ENCODE results near the gene KIF15.

DNA sequence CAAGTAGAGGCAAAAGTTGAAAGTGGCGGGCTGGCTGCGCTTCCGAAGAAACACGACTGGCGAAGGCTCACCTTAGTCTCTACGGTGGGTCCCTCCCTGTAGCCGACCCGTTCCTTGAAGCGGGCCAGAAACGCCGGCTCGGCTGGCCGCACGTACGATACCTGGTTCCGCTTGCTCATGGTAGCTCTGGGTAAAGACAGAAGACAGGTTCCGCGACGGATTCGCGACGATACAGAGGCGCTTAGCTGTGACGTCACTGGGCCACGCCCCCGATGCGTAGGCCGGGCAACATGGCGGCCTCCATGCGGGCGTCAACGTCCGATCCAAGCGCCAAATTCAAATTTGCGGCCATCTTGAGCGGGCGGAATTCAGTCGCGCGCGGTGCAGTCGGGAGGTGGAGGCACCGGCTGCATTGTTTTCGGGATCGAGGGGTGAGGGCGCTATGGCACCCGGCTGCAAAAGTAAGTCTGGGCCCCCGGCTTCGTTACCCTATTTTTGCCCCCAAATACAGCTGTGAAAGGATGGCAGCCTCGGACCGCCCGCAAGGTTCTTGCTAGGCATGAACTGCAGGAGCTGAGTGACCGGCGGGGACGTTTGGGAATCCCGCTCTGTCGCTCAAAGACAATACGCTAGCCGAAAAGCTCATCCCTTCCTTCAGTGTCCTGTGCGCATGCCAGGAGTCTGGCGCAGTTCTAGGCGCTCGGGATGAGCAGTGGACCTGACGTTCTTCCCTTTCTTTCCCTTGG lies at the start of gene KIF15, which contains the start of gene KIAA1143:
- TF ChIP-seq, protein P1, sequence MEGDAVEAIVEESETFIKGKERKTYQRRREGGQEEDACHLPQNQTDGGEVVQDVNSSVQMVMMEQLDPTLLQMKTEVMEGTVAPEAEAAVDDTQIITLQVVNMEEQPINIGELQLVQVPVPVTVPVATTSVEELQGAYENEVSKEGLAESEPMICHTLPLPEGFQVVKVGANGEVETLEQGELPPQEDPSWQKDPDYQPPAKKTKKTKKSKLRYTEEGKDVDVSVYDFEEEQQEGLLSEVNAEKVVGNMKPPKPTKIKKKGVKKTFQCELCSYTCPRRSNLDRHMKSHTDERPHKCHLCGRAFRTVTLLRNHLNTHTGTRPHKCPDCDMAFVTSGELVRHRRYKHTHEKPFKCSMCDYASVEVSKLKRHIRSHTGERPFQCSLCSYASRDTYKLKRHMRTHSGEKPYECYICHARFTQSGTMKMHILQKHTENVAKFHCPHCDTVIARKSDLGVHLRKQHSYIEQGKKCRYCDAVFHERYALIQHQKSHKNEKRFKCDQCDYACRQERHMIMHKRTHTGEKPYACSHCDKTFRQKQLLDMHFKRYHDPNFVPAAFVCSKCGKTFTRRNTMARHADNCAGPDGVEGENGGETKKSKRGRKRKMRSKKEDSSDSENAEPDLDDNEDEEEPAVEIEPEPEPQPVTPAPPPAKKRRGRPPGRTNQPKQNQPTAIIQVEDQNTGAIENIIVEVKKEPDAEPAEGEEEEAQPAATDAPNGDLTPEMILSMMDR (IDR thresholded peaks at IDR 0.05) = no peak
- peak; percentile 54 to 72 for TF ChIP-seq POLR2A (IDR thresholded peaks at IDR 0.05)
